Upper lobe of right lung (tissue), 1 donor: ENCODE data around the gene BRINP2. TPM values are rescaled to one million over a fixed set of nuclear protein-coding genes. Genes with fewer than 3 reads are reported as not detected.

Experiments
- ATAC-seq: fragments of 200-7000 bp; cut with Tn5 transposase; one replicate; pipeline ENCODE4 v1.9.1; 2020; ENCODE audit warnings: mild to moderate bottlenecking, moderate library complexity
- DNase-seq: peaks from one replicate; pipeline ENCODE4 v3.0.0-alpha.2; 2020
- H3K27ac ChIP-seq: fragments of 200-600 bp; one replicate; pipeline ENCODE4 v1.8.0; 2022
- H3K27me3 ChIP-seq: fragments of 200-600 bp; one replicate; pipeline ENCODE4 v1.8.0; 2022; ENCODE audit warnings: mild to moderate bottlenecking
- H3K36me3 ChIP-seq: fragments of 200-600 bp; one replicate; pipeline ENCODE4 v1.8.0; 2022
- H3K4me1 ChIP-seq: fragments of 200-600 bp; one replicate; pipeline ENCODE4 v1.8.0; 2022
- H3K4me3 ChIP-seq: fragments of 200-600 bp; one replicate; pipeline ENCODE4 v1.8.0; 2022; ENCODE audit warnings: mild to moderate bottlenecking
- H3K9me3 ChIP-seq: fragments of 200-600 bp; one replicate; pipeline ENCODE4 v1.8.0; 2022
- CTCF ChIP-seq: fragments of 200-600 bp; IDR thresholded peaks from one replicate; pipeline ENCODE4 v1.8.0; 2022; ENCODE audit warnings: antibody characterized with exemption
- intact Hi-C: fragments of 100-400 bp; cut with DNase I; formaldehyde crosslinking; loops from one replicate; pipeline ENCODE4 v1.11.0; 2022
- total RNA-seq: library from RNA; stranded (reverse); fragmentation: NEBNext Ultra II Directional; extraction: Animal tissue kit (Norgen Biotek cat#: 25700); gene quantifications from one replicate; pipeline ENCODE4 v1.2.1, GENCODE V29; 2021
- donor health status: DM: no; HTN: yes; CAD: no; lungs with severe emphysema.

The BRINP2 gene
- total RNA-seq, 1 donor from 2014 or later: not detected

GRCh38 chr1:177198243-177198642, 27.5 kb downstream of the BRINP2 start:
- no peaks in the 10 kb centered on the region for H3K9me3 ChIP-seq
- no peak for TF ChIP-seq CTCF
- intact Hi-C loops: no loop called here
- no peak overlapping the region for H3K4me3 ChIP-seq
- ATAC-seq (no peak), DNase-seq (no peak)
- H3K4me1 ChIP-seq: no peaks in the 10 kb centered on the region
- no peaks in the 10 kb centered on the region for H3K27me3 ChIP-seq
- H3K36me3 ChIP-seq: no peaks in the 10 kb centered on the region
- no peak overlapping the region for H3K27ac ChIP-seq

GRCh38 chr1:177200290-177200689, 29.5 kb downstream of the BRINP2 start:
- Histone ChIP-seq H3K36me3 (no peaks in the 10 kb centered on the region), H3K4me1 (no peaks in the 10 kb centered on the region), H3K27ac (no peak overlapping the region), H3K27me3 (no peaks in the 10 kb centered on the region), H3K9me3 (no peaks in the 10 kb centered on the region), H3K4me3 (no peak overlapping the region)
- no peak for TF ChIP-seq CTCF
- intact Hi-C loops: no loop called here
- no peak for ATAC-seq
- DNase-seq: no peak

- no peak overlapping the region for H3K4me3 ChIP-seq
- H3K27ac ChIP-seq: no peak overlapping the region
- no peak for ATAC-seq
- H3K27me3 ChIP-seq: no peaks in the 10 kb centered on the region
- no peak for DNase-seq
- no peaks in the 10 kb centered on the region for H3K9me3 ChIP-seq
- TF ChIP-seq CTCF: no peak
- H3K4me1 ChIP-seq: no peaks in the 10 kb centered on the region
- intact Hi-C loops: no loop called here
- no peaks in the 10 kb centered on the region for H3K36me3 ChIP-seq
These were observed 36.1 kb downstream of the BRINP2 start for GRCh38 chr1:177206831-177207355.

GRCh38 chr1:177208920-177209319, 38.2 kb downstream of the BRINP2 start:
- Histone ChIP-seq H3K9me3 (no peaks in the 10 kb centered on the region), H3K27me3 (no peaks in the 10 kb centered on the region), H3K36me3 (no peaks in the 10 kb centered on the region), H3K4me1 (no peaks in the 10 kb centered on the region), H3K27ac (no peak overlapping the region), H3K4me3 (no peak overlapping the region)
- DNase-seq (no peak), ATAC-seq (no peak)
- intact Hi-C loops: no loop called here
- TF ChIP-seq CTCF: no peak

- Histone ChIP-seq H3K27me3 (no peaks in the 10 kb centered on the region), H3K4me1 (no peaks in the 10 kb centered on the region), H3K9me3 (no peaks in the 10 kb centered on the region), H3K36me3 (no peaks in the 10 kb centered on the region), H3K4me3 (no peak overlapping the region), H3K27ac (no peak overlapping the region)
- DNase-seq (peak; percentile 61), ATAC-seq (peak; percentile 84)
- TF ChIP-seq CTCF: no peak
- intact Hi-C loops: no loop called here
These were observed 38.6 kb downstream of the BRINP2 start for GRCh38 chr1:177209357-177209756.

GRCh38 chr1:177210071-177210470, 39.3 kb downstream of the BRINP2 start:
- Histone ChIP-seq H3K36me3 (no peaks in the 10 kb centered on the region), H3K27me3 (no peaks in the 10 kb centered on the region), H3K4me3 (no peak overlapping the region), H3K4me1 (no peaks in the 10 kb centered on the region), H3K9me3 (no peaks in the 10 kb centered on the region), H3K27ac (no peak overlapping the region)
- DNase-seq (no peak), ATAC-seq (no peak)
- TF ChIP-seq CTCF: no peak
- intact Hi-C loops: no loop called here
